ENCODE results near the gene CA9.

Gene CA9

GRCh38 chr9:35729700-35730485 is 56.2 kb downstream of the CA9 start:
- peak; percentile 63 for DNase-seq (ENCODE audit: low read depth)

DNA sequence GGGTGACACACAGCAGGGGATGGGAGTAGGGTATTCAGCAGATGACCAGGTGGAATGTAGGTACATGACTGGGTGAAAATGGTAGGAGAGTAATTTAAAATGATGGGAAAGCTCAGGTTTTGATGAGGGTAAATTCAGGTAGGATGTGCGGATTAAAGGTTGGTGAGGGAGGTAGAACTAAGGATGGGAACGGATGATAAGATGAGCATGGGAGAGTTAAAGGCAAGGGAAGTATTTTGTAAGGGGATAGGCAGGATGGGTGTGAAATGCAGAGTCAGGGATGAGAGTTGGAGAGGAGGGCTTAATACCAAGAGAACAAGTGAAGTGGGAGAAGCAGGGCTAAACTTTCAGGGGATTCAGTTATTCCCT is 56.7 kb downstream of the CA9 start:
- DNase-seq (ENCODE audit: low read depth), result no peak
- peak overlapping the region; percentile 90 for H3K4me3 ChIP-seq (ENCODE audit: low read depth, low read length)

More at GRCh38 chr9:35729700-35730485, 56.2 kb downstream of the CA9 start:
- H3K4me3 ChIP-seq (ENCODE audit: low read depth, low read length), result peak overlapping the region; percentile 90
